GM20431 (cell line): ENCODE data around the gene INPP1.
"Not testable (repeated sequence)": the region's sequence is repeated elsewhere in the genome, so short reads cannot be mapped to it uniquely, and the experiment has no call there.

Experiments used
- in situ Hi-C: fragments of 300-500 bp; cut with MseI, MboI; formaldehyde crosslinking; loops from one replicate; pipeline ENCODE4 v1.15.0; 2020; ENCODE audit warnings: low sequenced_read_pairs; ENCODE audit not compliant: unreplicated experiment

Gene INPP1, protein sequence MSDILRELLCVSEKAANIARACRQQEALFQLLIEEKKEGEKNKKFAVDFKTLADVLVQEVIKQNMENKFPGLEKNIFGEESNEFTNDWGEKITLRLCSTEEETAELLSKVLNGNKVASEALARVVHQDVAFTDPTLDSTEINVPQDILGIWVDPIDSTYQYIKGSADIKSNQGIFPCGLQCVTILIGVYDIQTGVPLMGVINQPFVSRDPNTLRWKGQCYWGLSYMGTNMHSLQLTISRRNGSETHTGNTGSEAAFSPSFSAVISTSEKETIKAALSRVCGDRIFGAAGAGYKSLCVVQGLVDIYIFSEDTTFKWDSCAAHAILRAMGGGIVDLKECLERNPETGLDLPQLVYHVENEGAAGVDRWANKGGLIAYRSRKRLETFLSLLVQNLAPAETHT

GRCh38 chr2:190343536-190344275, at the start of gene INPP1:
INPP1 (plus strand) TSS chr2:190343589; CDS start chr2:190360103, 16,514 bp downstream.
- in situ Hi-C loops: no loop called here

- in situ Hi-C loops: loop anchor here (25.0 kb wide), 1 partner anchor 211 kb away; no protein-coding TSS in a partner anchor
Measured at GRCh38 chr2:190297880-190298279, 45.5 kb upstream of the INPP1 start.

- in situ Hi-C loops: no loop called here
Measured at GRCh38 chr2:190301032-190301431, 42.4 kb upstream of the INPP1 start.

DNA sequence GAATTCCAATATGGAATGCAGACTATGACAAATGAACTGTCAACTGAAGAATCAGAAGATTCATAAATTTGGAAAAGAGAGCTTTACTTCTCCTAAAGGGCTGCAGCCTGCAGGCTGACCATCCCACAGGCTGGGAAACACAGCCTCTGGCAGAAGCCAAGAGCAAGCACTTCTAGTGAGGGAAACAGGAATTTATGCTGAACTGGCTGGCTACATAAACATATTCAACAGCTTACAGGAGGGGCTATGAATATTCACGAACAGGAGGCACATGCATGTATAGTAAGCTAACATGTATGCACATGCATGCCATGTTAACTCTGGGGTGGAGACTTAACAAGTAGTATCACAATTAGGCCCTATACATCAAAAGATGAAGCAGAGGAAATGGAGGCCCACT, 41.3 kb upstream of the INPP1 start:
- in situ Hi-C loops: no loop called here

DNA sequence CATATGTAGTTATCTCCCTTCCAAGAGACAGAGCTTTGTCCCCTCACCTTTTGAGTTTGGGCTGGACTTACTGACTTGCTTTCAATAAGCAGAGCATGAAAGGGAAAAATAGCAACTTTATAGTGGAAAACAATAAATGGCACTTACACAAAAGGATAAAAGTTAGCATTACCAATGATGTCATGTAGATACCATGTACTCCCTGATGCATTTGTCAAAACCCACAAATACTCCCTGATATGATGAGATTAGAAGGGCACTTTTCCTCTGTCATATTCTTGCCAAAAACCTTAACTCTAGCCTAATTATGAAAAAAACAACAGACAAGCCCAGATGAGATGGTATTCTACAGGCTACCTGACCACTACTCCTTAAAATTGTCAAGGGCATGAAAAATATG, 39.7 kb upstream of the INPP1 start:
- in situ Hi-C loops: no loop called here

GRCh38 chr2:190304404-190304803, 39.0 kb upstream of the INPP1 start:
- in situ Hi-C loops: no loop called here

GRCh38 chr2:190308031-190308430, 35.4 kb upstream of the INPP1 start:
- in situ Hi-C loops: no loop called here

- in situ Hi-C loops: no loop called here
Measured at GRCh38 chr2:190311893-190312634, 31.3 kb upstream of the INPP1 start.

- in situ Hi-C loops: not testable (repeated sequence)
Measured at GRCh38 chr2:190312635-190313025, 30.8 kb upstream of the INPP1 start.

DNA sequence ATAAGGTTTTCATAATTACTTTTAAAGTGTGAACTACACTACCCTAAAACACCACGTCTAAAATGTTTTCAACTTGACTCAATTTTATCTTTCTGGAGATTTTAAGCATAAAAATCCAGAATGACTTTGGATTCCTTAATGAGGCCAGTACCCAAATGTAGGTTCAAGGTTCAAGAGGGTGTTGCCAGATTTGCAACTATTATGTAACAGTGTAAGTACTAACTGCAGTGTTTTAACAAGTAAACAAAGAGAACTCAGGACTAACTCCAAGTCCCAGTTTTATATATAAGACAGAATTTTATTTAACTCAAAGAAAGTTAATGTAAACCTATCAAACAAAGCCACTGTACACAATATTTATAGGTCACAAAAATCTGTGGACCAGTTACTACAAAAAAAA, 29.5 kb upstream of the INPP1 start:
- in situ Hi-C loops: no loop called here

DNA sequence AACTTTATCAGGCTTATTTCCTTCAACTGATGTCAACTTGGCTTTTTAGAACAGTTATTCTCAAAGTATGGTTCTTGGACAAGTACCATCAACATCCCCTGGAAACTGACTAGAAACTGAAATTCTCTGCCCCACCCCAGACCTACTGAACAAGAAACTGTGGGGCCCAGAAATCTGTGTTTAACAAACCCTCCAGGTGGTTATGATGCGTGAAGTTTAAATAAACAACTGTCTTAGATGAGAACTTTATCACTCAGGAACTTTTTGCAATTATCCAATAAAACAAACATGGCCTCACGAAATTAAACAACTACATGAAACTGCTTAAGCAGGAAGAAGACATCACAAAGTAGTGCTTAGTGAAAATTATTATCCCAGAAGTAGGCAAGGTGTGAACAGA, 28.1 kb upstream of the INPP1 start:
- in situ Hi-C loops: no loop called here

GRCh38 chr2:190318514-190318913, 24.9 kb upstream of the INPP1 start:
- in situ Hi-C loops: no loop called here

DNA sequence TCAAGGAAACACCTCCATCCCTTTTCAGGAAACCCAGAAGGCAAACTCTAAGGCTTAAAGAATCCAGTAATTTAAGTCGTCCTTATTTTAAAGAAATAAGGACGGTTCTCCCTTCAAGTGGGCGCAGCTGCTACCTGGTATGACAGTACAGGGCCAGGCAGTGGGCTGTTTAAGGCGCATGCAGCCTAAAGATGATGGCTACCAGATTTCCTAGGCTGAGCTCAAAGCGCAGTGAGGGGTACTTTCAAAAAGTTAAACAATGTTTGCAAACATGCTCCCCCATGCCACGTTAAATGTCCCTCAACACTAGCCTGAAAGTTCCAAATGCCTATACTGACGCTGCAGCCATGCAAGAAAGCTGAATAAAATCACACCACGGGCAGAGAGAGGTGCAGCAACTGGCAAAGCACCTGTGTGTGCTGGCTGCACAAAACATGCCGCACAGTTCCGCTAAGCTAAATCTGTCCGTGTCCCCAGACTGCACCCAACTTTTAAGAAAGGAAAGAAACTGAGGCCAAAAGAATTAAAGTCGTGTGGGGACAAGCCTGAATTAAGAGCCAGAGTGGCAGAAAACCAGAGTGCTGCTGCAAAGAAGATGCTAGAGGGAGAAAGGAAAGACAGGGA, 24.3 kb upstream of the INPP1 start:
- in situ Hi-C loops: no loop called here

DNA sequence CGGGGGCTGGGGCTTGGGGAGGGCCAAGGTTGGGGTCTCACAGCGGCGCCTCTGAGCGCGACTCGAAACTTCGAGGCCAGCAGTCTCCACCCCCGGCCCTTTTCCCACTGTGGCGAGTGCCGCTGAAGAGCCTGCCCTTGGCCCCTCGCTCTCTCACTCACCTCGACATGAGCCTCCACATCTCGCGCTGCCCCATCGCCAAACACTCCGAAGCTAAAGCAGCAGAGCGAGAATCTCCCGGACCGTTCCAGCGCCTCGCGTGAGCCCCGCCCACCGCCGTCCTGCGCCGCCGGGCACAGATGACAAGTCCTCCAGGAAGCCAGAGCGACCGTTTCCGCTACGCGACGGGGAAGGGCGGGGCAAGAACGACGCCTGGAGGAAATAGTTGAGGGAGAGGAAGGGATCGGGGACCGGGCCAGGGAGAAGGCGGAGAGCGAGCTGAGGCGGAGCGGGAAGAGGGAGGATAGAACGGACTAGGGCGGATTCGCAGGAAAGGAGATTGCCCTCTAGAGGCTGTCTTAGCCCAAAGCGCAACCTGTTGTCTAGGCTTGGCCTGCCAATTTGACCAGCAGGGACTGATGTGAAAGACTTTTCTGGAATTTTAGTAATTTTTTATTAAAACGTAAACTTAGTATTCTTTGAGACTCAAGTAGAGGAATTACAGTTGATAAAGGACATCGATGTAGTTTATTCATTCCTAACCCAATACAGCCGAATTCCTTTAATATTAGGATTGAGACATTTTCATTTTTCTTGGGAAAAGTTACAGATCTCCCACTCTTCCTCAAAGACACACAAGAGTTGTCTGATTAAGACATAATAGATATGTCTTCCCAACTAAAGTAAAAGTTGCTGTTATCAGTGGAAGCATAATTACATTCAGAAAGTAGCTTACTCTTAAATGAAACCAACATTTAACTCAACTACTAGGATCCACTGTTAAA, 23.6 kb upstream of the INPP1 start, which contains the start of gene HIBCH:
Gene HIBCH, minus strand, starts transcription at position 272 of the 944 bp plus-strand sequence. Its CDS starts 76 bp downstream, at position 196.
- in situ Hi-C loops: no loop called here

DNA sequence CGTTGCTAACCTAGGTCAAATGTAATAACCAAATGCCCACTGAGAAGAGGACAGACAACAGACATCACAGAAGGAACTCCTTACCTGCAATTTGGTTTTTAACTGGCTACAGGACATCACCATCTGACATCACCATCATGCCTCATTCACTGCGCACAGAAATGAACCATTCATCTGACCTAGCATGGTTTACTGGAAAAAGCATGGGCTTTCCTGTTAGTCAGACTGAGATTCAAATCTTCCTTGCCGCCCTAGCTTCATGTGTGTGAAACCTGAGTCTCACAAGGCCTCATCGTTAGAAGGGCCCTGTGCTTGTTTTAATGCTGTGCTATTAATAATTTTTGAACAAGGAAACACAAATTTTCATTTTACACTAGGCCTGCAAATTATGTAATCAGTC, 22.7 kb upstream of the INPP1 start:
- in situ Hi-C loops: no loop called here

DNA sequence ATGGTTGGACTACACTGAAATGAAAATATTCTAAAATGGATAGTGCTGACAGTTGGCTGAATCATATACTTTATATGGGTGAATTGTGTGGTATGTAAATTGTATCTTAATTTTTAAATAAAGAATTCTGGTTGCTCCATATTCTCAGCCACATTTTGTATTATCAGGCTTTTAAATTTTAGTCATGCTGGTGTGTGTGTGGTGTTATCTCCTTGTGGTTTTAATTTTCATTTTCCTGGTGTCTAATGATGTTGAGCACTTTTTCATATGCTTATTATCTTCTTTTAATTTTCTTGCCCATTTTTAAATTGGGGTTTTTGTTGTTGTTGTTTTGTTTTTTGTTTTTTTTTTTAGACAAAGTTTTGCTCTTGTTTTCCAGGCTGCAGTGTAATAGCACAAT, 20.0 kb upstream of the INPP1 start:
- in situ Hi-C loops: no loop called here

DNA sequence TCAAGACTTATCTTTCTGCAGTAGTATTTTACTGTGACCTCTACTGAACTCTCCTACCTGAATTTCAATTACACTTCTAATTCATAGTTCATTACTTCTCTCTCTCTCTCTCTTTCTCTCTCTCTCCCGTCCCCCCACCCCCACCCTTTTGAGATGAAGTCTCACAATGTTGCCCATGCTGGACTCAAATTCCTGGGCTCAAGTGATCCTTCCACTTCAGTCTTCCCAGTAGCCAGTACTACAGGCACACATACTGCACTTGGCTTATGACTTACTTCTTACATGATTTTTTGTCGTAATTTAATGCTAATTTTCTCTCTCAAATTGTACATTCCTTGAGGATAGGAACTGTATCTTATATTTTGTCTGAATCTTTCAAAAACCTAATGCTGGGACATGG, 17.8 kb upstream of the INPP1 start:
- in situ Hi-C loops: no loop called here

- in situ Hi-C loops: no loop called here
Measured at GRCh38 chr2:190327867-190328572, 15.4 kb upstream of the INPP1 start.
